ENCODE results near the gene INPP5A.

Gene INPP5A

GRCh38 chr10:132508581-132509443 is 28.8 kb upstream of the INPP5A start:
- no peaks in the 10 kb centered on the region for H4K20me1 ChIP-seq (ENCODE audit: insufficient read depth, low read length)
- no peaks in the 10 kb centered on the region for H3K79me2 ChIP-seq (ENCODE audit: low read length)
- no peaks in the 10 kb centered on the region for H3K9me2 ChIP-seq (replicated peaks; ENCODE audit: insufficient read depth, low read length)
- no peaks in the 10 kb centered on the region for H3K4me1 ChIP-seq (ENCODE audit: low read length)
- DNase-seq, result no peak
- no peak overlapping the region for H2AFZ ChIP-seq (ENCODE audit: low read length)
- H3K27ac ChIP-seq (ENCODE audit: low read length), result no peak overlapping the region
- H3K9ac ChIP-seq (ENCODE audit: low read length), result no peak overlapping the region
- H3K9me3 ChIP-seq (replicated peaks; ENCODE audit: insufficient read depth, low read length), result no peaks in the 10 kb centered on the region
- H3F3A ChIP-seq (ENCODE audit: insufficient read depth, low read length), result no peaks in the 10 kb centered on the region
- H3K36me3 ChIP-seq (replicated peaks; ENCODE audit: insufficient read depth, low read length), result no peaks in the 10 kb centered on the region
- H3K4me3 ChIP-seq (ENCODE audit: low read length), result no peak overlapping the region
- H3K4me2 ChIP-seq (ENCODE audit: low read depth, low read length), result no peak overlapping the region
- peaks cover 35% of the 10 kb centered on the region for H3K27me3 ChIP-seq (replicated peaks; ENCODE audit: insufficient read depth, low read length)
- TF ChIP-seq CTCF (IDR thresholded peaks at IDR 0.05; ENCODE audit: low read length), result no peak
- no peak for TF ChIP-seq EZH2phosphoT487 (IDR thresholded peaks at IDR 0.05; ENCODE audit: low read length)
- TF ChIP-seq EZH2 (optimal IDR thresholded peaks at IDR 0.05; ENCODE audit: low read depth, low read length), result no peak

- Histone ChIP-seq H2AFZ (ENCODE audit: low read length) (no peak overlapping the region), H3K27ac (ENCODE audit: low read length) (no peak overlapping the region), H3K4me2 (ENCODE audit: low read depth, low read length) (no peak overlapping the region), H3K9me3 (replicated peaks; ENCODE audit: insufficient read depth, low read length) (no peaks in the 10 kb centered on the region), H3K27me3 (replicated peaks; ENCODE audit: insufficient read depth, low read length) (peaks cover 34% of the 10 kb centered on the region), H3F3A (ENCODE audit: insufficient read depth, low read length) (no peaks in the 10 kb centered on the region), H4K20me1 (ENCODE audit: insufficient read depth, low read length) (no peaks in the 10 kb centered on the region), H3K4me1 (ENCODE audit: low read length) (no peaks in the 10 kb centered on the region), H3K4me3 (ENCODE audit: low read length) (no peak overlapping the region), H3K9ac (ENCODE audit: low read length) (no peak overlapping the region), H3K9me2 (replicated peaks; ENCODE audit: insufficient read depth, low read length) (no peaks in the 10 kb centered on the region), H3K79me2 (ENCODE audit: low read length) (no peaks in the 10 kb centered on the region), H3K36me3 (replicated peaks; ENCODE audit: insufficient read depth, low read length) (no peaks in the 10 kb centered on the region)
- TF ChIP-seq EZH2 (optimal IDR thresholded peaks at IDR 0.05; ENCODE audit: low read depth, low read length), result no peak
- no peak for TF ChIP-seq CTCF (IDR thresholded peaks at IDR 0.05; ENCODE audit: low read length)
- no peak for TF ChIP-seq EZH2phosphoT487 (IDR thresholded peaks at IDR 0.05; ENCODE audit: low read length)
- no peak for DNase-seq
Observed at GRCh38 chr10:132509506-132510173, 27.9 kb upstream of the INPP5A start.

GRCh38 chr10:132510174-132510611 is 27.4 kb upstream of the INPP5A start:
- Histone ChIP-seq H3K27ac (ENCODE audit: low read length) (no peak overlapping the region), H2AFZ (ENCODE audit: low read length) (no peak overlapping the region), H3K4me2 (ENCODE audit: low read depth, low read length) (no peak overlapping the region), H4K20me1 (ENCODE audit: insufficient read depth, low read length) (no peaks in the 10 kb centered on the region), H3K27me3 (replicated peaks; ENCODE audit: insufficient read depth, low read length) (peaks cover 31% of the 10 kb centered on the region), H3K79me2 (ENCODE audit: low read length) (no peaks in the 10 kb centered on the region), H3K4me1 (ENCODE audit: low read length) (no peaks in the 10 kb centered on the region), H3K4me3 (ENCODE audit: low read length) (no peak overlapping the region), H3K9me3 (replicated peaks; ENCODE audit: insufficient read depth, low read length) (no peaks in the 10 kb centered on the region), H3K36me3 (replicated peaks; ENCODE audit: insufficient read depth, low read length) (no peaks in the 10 kb centered on the region), H3K9me2 (replicated peaks; ENCODE audit: insufficient read depth, low read length) (no peaks in the 10 kb centered on the region), H3K9ac (ENCODE audit: low read length) (no peak overlapping the region), H3F3A (ENCODE audit: insufficient read depth, low read length) (no peaks in the 10 kb centered on the region)
- no peak for DNase-seq
- TF ChIP-seq EZH2 (optimal IDR thresholded peaks at IDR 0.05; ENCODE audit: low read depth, low read length), result no peak
- TF ChIP-seq CTCF (IDR thresholded peaks at IDR 0.05; ENCODE audit: low read length), result no peak
- no peak for TF ChIP-seq EZH2phosphoT487 (IDR thresholded peaks at IDR 0.05; ENCODE audit: low read length)
